HG02870 (cell line): ENCODE measurements around the gene SHISA4.
"Not testable (repeated sequence)": the region's sequence is repeated elsewhere in the genome, so short reads cannot be mapped to it uniquely, and the experiment has no call there.

Experiments used
- ATAC-seq: cut with Tn5 transposase; IDR thresholded peaks from one replicate; pipeline ENCODE4 v1.9.1; 2021; ENCODE audit warnings: mild to moderate bottlenecking, moderate library complexity; ENCODE audit not compliant: unreplicated experiment

SHISA4 gene, protein sequence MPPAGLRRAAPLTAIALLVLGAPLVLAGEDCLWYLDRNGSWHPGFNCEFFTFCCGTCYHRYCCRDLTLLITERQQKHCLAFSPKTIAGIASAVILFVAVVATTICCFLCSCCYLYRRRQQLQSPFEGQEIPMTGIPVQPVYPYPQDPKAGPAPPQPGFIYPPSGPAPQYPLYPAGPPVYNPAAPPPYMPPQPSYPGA

DNA sequence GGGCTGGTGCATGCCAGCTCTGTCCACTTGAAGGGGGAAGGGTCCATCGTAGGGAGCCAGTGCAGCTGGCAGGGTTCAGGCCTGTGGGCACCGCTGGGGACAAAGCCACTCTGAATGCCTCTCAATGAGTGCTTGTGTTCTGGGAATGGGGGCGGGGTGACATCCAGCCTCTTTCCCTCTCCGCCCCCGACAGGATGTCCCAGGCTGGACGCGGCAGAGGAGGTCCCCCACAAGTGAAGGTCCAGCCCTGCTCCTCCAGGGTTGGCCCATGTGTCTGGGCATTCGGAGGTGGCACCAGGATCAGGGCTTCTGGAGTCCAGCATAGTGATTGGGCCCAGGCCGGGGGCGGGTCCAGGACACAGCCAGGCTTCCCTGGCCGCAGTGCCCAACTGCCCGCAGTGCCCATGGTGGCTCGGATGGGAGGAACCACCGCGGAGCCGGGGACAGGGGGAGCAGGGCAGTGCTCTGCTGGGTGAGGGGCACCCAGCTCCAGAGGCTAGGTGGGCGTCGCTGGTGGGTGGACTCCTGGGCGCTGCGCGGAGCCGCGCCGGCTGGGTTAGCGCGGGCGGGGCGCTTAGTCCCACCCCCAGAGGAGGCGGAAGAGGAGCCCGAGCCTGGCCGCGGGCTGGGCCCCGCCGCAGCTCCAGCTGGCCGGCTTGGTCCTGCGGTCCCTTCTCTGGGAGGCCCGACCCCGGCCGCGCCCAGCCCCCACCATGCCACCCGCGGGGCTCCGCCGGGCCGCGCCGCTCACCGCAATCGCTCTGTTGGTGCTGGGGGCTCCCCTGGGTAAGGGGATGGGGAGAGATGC is at the start of gene SHISA4:
Gene SHISA4 (plus strand): TSS at position 617 of the 808 bp plus-strand sequence. CDS start 97 bp downstream, at position 714.
- no peak for ATAC-seq

DNA sequence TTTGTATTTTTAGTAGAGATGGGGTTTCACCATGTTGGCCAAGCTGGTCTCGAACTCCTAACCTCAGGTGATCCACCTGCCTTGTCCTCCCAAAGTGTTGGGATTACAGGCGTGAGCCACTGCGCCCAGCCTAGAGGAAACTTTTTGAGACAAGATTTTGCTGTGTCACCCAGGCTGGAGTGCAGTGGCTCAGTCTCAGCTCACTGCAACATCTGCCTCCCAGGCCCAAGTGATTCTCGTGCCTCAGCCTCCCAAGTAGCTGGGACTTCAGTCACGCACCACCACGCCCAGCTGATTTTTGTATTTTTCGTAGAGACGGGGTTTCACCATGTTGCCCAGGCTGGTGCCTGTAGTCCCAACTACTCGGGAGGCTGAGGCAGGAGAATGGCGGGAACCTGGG is 49.6 kb upstream of the SHISA4 start:
- ATAC-seq: not testable (repeated sequence)

DNA sequence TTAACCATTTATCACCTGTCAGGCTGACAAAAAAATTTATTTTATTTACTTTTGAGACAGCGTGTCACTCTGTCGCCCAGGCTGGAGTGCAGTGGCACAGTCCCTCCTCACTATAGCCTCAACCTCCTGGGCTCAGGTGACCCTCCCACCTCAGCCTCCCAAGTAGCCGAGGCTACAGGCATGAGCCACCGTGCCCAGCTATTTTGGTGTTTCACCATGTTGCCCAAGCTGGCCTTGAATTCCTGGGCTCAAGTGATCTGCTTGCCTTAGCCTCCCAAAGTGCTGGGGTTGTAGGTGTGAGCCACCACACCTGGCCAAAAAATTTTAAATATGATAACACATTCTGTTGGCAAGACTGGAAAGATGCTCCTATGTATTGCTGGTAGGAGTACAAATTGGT is 48.6 kb upstream of the SHISA4 start:
- ATAC-seq: no peak

DNA sequence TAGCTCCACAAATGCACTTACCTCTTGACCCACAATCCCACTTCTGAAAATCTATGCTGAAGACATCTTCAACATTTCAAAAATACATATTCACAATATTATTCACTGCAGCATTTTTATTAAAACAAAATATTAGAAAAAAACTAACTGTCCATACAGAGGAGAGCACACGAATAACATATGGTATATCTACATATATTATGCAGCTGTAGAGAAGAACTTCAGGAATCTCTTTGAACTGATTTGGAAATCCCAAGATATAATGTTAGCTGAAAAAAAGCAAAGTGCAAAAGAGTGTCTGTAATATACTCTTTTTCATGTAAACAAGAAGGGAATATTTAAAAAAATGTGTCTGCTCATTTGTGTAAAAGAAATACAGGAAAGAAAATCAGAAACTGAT is 48.2 kb upstream of the SHISA4 start:
- ATAC-seq: no peak

DNA sequence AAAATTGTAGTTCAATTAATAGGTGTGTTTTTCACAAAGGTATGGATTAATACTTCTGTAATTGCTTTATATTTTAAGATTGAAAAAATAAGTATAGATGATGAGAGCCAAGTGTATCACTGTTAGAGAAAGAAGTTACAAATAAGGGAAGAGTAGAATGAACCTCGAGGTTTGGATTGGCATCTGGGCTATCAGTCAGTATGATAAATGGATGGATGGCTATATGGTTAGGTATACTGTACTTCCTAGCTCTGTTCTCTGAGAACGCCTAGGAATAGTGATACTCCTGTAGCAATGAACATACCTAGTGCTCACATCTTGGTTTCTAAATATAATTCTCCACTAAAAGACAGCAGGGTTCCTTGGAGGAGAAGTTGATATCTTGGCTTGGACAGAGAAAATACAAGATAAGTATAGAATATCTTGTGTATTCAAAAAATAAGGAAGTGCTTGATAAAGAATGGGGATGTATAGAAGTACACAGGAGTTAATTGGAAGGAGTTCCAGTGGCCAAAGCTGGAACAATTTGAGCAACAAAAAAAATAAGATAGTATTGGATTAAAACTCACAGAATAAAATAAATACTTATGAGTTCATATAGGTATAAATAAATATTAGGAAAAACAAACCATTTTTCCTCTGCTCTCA is 47.3 kb upstream of the SHISA4 start:
- no peak for ATAC-seq

DNA sequence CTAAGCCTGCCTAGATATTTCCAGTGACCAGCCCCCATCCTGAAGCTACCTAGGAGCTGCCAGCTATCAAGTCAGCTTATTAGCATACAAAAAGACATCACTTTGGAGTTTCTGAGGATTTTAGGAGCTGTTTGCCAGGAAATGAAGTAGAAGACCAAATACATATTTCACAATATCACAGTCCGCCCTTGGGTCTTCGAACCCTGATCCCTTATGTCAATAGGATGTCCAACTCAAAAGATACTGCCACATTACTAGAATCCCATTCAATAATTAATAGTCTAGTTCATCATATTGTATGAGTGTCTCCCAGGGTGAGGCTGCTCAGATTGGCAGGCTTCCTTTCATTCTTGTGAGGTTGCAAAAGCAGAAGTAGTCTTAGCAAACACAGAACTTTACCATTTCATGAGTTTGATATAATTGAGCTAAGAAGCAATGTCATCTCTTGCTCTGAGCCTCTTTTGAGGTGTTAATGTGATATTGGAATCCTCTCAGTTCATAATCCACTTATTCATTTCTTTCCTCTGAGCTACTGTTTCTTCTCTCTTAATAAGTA is 46.1 kb upstream of the SHISA4 start:
- no peak for ATAC-seq

DNA sequence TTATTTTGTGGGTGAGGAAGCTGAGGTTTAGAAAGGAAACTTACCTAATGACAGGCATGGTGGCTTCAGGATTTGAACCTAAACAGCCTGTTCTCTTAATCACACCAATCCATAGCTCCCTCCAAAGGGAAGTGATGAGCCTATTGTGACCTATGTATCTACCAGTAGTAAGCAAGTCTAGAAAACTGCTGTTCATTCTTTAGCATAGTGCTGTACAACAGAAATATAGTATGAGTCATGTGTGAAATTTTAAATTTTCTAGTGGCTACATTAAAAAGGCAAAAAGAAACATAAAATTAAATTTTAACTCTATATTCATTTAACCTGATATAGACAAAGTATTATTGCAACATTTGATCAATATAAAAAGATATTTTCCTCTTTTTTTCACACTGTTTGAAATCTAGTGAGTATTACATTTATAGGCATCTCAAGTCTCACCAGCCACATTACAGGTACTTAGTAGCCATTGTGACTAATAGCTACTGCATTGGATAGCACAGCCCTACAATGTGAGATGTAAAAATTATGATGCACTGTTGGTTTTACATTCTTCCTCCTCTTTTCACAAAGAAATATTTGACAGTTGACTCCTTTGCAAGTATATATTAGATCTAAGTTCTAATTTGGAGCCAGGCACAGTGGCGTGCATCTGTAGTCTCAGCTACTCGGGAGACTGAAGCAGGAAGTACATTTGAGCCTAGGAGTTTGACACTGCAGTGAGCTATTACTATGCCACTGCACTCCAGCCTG is 43.2 kb upstream of the SHISA4 start:
- no peak for ATAC-seq

DNA sequence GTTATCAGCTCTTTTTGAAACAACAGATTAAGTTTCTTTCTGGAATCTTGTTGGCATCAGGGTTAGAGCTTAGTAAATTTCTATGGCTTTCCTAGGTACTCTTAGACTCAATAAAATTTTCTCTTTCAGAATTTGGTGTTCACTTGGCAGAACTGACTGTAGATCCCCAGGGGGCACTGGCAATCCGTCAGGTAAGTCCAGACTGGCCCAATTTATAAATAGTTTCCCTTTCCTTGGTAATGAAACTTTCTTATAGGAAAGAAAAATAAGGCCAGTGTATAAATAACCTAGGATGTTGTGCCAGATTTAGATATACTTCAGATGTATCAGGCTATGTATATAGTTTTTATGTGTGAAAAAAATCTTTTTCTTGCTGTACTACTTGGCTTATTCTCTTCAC is 41.5 kb upstream of the SHISA4 start:
- ATAC-seq: no peak

DNA sequence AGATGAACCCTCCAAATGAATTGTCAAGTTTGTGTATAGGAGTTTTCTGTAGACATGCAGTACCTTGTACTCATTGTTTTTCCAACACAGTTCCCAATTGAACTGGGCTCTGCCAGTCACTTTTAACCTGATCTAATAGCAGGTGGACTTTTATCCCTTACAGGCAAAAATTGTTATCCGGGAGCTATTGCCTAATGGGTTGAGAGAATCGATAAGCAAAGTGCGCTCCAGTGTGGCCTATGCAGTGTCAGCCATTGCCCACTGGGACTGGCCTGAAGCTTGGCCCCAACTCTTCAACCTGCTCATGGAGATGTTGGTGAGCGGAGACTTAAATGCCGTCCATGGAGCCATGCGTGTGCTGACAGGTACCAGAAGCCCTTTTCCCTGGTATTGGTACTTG is 40.5 kb upstream of the SHISA4 start:
- ATAC-seq: no peak

DNA sequence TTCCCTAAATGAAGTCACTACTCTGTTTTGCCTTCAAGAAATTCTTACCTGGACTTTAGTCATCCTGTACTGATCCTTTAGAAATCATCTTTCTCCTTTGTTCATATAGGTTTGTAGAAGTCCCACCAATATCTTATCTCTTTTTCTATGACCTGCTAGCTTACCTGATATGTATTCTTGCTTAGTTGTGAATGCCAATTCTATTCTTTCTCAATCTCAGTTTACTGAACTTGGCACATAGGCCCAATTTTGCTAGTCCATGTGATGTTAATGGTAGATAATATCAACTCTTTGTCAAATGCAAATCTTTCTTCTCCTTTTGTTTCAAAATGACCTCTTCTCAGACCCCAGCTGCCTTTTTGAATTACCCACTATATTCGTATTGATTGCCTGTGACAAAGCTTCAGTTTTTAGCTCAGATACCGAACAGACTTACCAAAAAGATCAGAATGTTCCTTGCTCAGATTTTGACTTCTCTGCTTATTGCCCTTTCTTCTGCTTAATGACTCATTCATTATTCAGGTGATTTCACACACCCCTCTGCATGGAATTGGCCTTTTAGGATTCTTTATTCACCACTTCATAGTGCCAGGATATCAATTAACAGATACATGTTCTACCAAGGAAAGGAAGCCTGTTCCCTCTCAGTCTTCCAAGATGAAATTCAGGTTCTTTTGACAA is 39.2 kb upstream of the SHISA4 start:
- ATAC-seq: no peak

DNA sequence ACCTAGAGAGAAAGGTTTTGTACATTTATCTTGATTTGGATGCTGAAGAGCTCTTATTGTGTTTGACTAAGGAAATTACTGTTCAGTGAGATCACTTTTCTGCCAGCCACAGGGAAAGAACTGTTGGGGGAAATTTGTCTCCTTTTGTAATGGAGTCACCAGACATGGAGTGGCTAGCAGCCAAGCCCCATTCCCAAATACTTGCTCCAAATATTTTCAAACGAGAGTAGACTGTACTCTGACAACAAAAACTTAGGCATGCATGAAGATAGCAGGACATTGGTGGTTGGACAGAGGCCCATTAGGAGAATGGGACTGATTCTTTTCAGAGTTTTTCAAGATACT is 38.7 kb upstream of the SHISA4 start:
- ATAC-seq: no peak

DNA sequence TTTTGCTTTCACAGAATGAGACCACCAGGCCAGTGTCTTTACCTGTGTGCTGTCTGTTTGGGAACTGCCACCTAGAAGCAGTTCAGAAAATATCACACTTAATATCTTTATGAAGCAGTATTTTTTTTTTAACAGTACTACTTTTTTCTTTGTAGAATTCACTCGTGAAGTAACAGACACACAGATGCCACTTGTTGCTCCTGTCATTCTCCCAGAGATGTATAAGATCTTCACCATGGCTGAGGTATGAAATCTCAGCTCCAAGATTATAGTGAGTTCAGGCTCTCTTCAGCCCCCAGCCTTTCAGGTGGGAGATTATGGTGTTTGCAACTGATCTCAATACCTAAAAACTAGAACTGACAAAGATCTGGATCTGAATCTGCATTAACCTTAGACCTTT is 36.7 kb upstream of the SHISA4 start:
- ATAC-seq: no peak

DNA sequence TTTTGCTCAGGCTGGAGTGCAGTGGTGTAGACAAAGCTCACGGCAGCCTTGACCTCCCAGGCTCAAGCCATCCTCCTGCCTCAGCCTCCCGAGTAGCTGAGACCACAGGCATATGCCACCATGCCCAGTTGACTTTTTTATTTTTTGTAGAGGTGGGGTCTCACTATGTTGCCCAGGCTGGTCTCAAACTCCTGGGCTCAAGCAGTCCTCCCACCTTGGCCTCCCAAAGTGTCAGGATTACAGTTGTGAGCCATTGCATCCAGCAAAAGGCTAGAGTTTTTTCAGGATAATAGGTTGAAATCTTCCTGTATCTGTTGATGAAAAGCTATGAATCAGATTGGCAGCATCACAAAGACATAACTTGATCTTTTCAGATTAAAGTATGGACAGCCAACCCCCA is 32.0 kb upstream of the SHISA4 start:
- ATAC-seq: not testable (repeated sequence)

DNA sequence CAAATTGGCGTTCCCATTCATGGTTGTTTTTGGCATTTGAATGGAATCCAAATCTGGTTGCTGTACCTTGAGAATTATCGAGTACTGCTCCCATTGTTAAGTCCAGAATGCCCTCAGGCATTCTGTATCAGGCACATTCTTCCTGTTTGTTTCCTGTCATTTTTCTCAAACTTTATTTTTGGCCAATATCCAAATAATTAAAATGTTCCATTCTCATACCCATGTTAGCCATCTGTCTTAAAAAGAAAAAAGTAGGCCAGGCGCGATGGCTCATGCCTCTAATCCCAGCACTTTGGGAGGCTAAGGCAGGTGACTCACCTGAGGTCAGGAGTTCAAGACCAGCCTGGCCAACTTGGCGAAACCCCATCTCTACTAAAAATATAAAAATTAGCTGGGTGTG is 29.3 kb upstream of the SHISA4 start:
- no peak for ATAC-seq

DNA sequence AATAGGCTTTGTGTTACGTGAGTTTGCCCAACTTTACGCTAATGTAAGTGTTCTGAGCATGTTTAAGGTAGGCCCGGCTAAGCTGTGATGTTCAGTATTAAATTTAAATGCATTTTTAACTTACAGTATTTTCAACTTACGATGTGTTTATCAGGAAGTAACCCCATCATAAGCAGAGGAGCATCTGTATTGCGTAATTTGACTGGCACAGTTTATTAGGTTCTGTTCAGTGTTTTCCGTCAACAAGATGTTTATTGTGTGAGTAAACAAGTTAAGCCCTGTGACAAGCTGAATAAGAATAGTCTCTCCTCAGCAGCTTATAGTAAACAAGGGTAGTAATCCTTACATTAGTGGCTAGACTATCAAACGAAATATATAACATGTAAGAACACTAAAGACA is 27.2 kb upstream of the SHISA4 start:
- ATAC-seq: no peak

DNA sequence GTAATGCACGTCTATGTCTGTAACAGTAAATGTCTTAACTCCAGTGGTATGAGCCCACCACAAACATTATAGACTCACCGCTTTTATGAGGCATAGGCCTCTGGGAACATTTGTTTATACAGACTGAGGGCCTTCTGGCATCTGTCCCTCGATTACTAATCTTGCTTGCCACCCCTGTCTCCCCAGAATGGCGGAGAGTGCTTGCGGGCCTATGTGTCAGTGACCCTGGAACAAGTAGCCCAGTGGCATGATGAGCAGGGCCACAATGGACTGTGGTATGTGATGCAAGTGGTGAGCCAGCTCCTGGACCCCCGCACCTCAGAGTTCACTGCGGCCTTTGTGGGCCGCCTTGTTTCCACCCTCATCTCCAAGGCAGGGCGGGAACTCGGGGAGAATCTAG is 18.3 kb upstream of the SHISA4 start:
- no peak for ATAC-seq

DNA sequence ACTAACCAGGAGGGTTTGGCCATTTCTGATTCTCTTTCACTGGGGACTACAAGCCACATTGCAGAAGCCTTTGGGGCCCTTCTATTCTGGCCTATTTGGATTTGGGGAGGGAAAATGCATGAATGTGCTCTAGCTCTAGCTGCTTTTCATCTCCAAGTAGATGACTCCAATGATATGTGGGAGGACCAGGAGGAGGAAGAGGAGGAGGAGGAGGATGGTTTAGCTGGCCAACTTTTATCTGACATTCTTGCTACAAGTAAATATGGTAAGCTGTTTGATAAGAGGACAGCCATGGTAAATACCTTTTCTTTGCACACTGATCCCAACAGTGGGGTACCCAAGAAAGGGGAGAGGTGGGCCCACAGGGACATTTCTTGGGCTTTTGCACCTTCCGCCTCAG is 14.0 kb upstream of the SHISA4 start:
- no peak for ATAC-seq

DNA sequence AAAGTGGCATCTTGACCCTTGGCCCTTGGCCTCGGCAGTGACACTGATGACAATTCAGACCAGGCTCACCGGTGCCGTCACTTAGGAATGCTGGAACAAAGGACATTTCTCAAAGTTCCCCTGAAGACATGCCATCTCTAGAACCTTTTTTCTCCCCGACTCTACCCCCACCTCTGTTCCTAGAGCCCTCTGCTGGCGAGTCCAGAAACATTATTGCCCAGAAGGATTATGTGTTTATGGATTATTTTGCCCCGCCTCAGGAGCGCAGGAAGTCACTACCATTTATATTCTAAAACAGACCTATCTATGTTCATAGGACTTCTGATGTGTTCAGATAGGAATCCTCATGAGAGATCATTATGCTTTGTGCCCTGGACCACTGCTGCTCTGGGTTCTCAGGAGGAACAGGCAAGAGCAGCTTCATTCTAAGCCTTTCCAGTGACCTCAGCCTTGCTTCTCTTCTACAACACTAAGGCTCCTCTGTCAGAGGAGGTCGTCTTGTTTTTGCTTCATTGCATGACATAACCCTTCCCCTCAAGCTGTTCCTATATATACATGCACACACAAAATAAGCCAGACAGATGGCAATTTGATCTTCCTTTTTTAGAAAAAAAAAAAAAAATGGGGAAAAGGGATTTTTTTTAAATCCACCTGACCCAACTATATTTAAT is 12.4 kb upstream of the SHISA4 start:
- no peak for ATAC-seq

DNA sequence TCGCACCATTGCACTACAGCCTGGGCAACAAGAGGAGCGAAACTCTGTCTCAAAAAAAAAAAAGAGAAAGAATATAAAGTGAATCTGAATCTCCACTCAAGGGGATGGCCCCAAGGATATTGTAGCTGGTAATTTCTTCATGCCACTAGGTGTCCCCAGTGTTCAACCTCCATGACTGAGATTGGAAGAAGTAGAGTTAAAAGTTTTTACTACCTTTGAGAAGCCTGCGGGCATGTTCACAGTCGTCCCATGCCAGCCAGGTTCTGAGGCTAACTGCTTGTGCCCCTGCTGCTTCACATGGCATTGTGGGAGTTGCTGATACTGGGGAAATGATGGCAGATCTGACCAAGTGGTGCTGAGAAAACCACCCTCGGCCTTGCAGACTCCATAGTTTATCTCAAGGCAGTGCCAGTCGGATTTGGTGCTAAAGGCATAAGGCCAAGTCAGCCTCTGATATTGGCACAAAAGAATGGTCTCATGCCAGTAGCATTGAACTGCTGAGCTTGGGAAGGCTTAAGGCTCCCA is 10.8 kb upstream of the SHISA4 start:
- ATAC-seq: no peak
